Skeletal muscle satellite cell (primary cell): ENCODE data around the gene TMEM86A.
A peak's percentile ranks its signal among the peaks of the same experiment; 100 is the strongest.

Source experiments
- H3K27me3 ChIP-seq: 2 replicates; pipeline ENCODE4 v1.7.0; 2013; ENCODE audit warnings: low read length; ENCODE audit not compliant: control insufficient read depth, insufficient read depth
- H3K36me3 ChIP-seq: 2 replicates; pipeline ENCODE4 v1.7.0; 2013; ENCODE audit warnings: mild to moderate bottlenecking, control low read depth, low read length; ENCODE audit not compliant: insufficient read depth
- H3K4me1 ChIP-seq: 2 replicates; pipeline ENCODE4 v1.7.0; 2013; ENCODE audit warnings: low read length; ENCODE audit not compliant: control insufficient read depth, insufficient read depth
- H3K4me2 ChIP-seq: 2 replicates; pipeline ENCODE4 v1.7.0; 2013; ENCODE audit warnings: mild to moderate bottlenecking, low read length
- H3K4me3 ChIP-seq: 2 replicates; pipeline ENCODE4 v1.7.0; 2013; ENCODE audit warnings: low read length
- H3K9ac ChIP-seq: 2 replicates; pipeline ENCODE4 v1.7.0; 2013; ENCODE audit warnings: mild to moderate bottlenecking, low read depth, low read length, moderate library complexity
- H3K9me3 ChIP-seq: replicated peaks from 2 replicates; pipeline ENCODE4 v1.7.0; 2013; ENCODE audit warnings: mild to moderate bottlenecking, control low read depth, low read length

TMEM86A gene

GRCh38 chr11:18700872-18701271 is 2.3 kb downstream of the TMEM86A start:
- Histone ChIP-seq H3K9me3 (no peaks in the 10 kb centered on the region), H3K27me3 (peaks cover 50% of the 10 kb centered on the region), H3K4me1 (peaks cover 13% of the 10 kb centered on the region), H3K36me3 (no peaks in the 10 kb centered on the region), H3K4me2 (no peak overlapping the region), H3K9ac (no peak overlapping the region), H3K4me3 (no peak overlapping the region)

DNA sequence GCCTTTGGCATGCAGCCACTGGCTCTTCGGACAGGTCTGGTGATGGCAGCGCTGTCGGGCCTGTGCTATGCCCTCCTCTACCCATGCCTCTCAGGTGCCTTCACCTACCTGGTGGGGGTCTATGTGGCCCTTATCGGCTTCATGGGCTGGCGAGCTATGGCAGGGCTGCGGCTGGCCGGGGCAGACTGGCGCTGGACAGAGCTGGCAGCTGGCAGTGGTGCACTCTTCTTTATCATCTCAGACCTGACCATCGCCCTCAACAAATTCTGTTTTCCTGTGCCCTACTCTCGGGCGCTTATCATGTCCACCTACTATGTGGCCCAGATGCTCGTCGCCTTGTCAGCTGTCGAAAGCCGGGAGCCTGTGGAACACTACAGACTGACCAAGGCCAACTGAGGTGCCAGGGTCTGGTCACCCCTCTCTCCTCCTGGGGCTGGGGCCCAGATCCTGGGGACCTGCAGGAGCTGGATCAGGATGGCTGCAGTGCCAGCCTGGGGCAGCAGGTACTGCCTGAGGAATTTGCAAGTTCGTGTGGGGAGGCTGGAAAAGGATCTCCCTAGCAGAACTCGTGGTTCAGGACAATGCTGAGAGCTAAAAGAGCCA is 3.1 kb downstream of the TMEM86A start:
- H3K9ac ChIP-seq, result no peak overlapping the region
- no peak overlapping the region for H3K4me2 ChIP-seq
- peaks cover 56% of the 10 kb centered on the region for H3K27me3 ChIP-seq
- no peaks in the 10 kb centered on the region for H3K36me3 ChIP-seq
- no peak overlapping the region for H3K4me3 ChIP-seq
- peaks cover 13% of the 10 kb centered on the region for H3K4me1 ChIP-seq
- no peaks in the 10 kb centered on the region for H3K9me3 ChIP-seq

- peaks cover 70% of the 10 kb centered on the region for H3K27me3 ChIP-seq
- no peak overlapping the region for H3K4me2 ChIP-seq
- H3K9ac ChIP-seq, result no peak overlapping the region
Measured at GRCh38 chr11:18703001-18703763, 4.6 kb downstream of the TMEM86A start.

DNA sequence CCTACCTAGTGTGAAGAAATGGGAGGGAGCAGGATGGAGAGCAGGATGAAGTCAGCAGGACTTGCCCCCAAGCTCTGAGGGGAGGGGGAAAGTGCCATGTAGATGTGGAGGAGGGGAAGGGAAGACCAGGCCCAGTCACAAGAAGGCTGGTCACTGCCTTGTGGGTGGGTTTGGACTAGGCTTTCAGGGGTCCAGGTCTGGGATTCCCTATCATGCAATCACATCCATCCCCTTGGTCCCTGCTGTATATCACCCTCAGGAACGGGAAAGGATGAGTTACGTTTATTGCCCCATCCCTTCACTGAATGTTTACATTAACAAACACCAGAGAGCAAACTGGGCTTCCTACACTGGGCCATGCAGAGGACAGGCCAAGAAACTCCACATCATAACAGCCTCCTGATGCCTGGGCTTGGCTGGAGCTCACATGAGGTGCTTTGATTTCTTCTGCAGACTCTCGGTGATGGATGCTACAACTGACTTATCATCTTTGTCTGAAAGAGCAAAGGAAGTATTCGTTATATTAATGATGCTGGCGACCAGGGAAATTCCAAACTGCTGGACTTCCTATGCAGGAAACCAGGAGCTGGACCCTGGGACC is 5.6 kb downstream of the TMEM86A start:
- H3K4me2 ChIP-seq, result no peak overlapping the region
- peaks cover 8% of the 10 kb centered on the region for H3K4me1 ChIP-seq
- H3K4me3 ChIP-seq, result no peak overlapping the region
- no peak overlapping the region for H3K9ac ChIP-seq
- H3K9me3 ChIP-seq, result no peaks in the 10 kb centered on the region
- H3K27me3 ChIP-seq, result peaks cover 79% of the 10 kb centered on the region
- no peaks in the 10 kb centered on the region for H3K36me3 ChIP-seq

More at GRCh38 chr11:18703001-18703763, 4.6 kb downstream of the TMEM86A start:
- H3K36me3 ChIP-seq, result no peaks in the 10 kb centered on the region
- H3K9me3 ChIP-seq, result no peaks in the 10 kb centered on the region
- H3K4me1 ChIP-seq, result peaks cover 12% of the 10 kb centered on the region
- H3K4me3 ChIP-seq, result no peak overlapping the region

- Histone ChIP-seq H3K9ac (no peak overlapping the region), H3K9me3 (no peaks in the 10 kb centered on the region)
Measured at GRCh38 chr11:18704698-18705097, 6.1 kb downstream of the TMEM86A start.

GRCh38 chr11:18705651-18706281 is 7.2 kb downstream of the TMEM86A start:
- no peak overlapping the region for H3K9ac ChIP-seq
- H3K4me3 ChIP-seq, result no peak overlapping the region
- peak overlapping the region; percentile 29 for H3K4me2 ChIP-seq
- H3K9me3 ChIP-seq, result no peaks in the 10 kb centered on the region
- peaks cover 82% of the 10 kb centered on the region for H3K27me3 ChIP-seq
- H3K36me3 ChIP-seq, result no peaks in the 10 kb centered on the region
- peaks cover 3% of the 10 kb centered on the region for H3K4me1 ChIP-seq

More at GRCh38 chr11:18704698-18705097, 6.1 kb downstream of the TMEM86A start:
- Histone ChIP-seq H3K4me3 (no peak overlapping the region), H3K4me1 (peaks cover 3% of the 10 kb centered on the region), H3K27me3 (peaks cover 79% of the 10 kb centered on the region), H3K4me2 (no peak overlapping the region), H3K36me3 (no peaks in the 10 kb centered on the region)

GRCh38 chr11:18706330-18707243 is 8.0 kb downstream of the TMEM86A start:
- H3K27me3 ChIP-seq, result peaks cover 83% of the 10 kb centered on the region
- H3K36me3 ChIP-seq, result no peaks in the 10 kb centered on the region
- H3K4me2 ChIP-seq, result no peak overlapping the region
- no peak overlapping the region for H3K4me3 ChIP-seq
- H3K9me3 ChIP-seq, result no peaks in the 10 kb centered on the region
- H3K9ac ChIP-seq, result no peak overlapping the region
- peaks cover 3% of the 10 kb centered on the region for H3K4me1 ChIP-seq

DNA sequence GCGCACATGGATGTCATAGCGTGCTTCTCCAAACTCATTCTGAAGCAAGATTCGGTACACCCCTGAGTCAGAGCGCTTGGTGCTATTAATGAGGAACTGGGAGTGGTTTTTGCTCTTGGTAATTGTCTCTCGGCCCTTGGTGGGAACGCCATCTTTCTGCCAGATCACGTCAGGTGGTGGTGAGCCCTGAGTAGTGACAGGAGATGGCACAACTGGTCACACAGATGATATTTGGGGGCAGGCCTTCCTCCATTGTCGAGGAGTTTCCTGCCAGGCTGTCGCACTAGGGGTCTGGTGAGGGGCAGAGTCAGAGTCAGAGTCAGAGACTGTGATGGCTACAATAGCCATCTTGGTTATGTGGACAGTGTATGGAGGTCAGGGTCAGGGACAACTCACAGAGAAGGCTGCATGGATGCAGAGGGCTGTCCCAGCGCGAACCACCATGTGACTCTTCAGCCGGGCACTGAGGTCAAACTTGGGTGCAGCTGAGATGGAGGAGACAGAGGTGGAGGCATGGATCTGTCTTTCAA is 9.3 kb downstream of the TMEM86A start:
- Histone ChIP-seq H3K36me3 (no peaks in the 10 kb centered on the region), H3K4me3 (no peak overlapping the region), H3K9me3 (no peaks in the 10 kb centered on the region), H3K4me2 (no peak overlapping the region), H3K4me1 (peaks cover 3% of the 10 kb centered on the region), H3K9ac (no peak overlapping the region), H3K27me3 (peaks cover 89% of the 10 kb centered on the region)

DNA sequence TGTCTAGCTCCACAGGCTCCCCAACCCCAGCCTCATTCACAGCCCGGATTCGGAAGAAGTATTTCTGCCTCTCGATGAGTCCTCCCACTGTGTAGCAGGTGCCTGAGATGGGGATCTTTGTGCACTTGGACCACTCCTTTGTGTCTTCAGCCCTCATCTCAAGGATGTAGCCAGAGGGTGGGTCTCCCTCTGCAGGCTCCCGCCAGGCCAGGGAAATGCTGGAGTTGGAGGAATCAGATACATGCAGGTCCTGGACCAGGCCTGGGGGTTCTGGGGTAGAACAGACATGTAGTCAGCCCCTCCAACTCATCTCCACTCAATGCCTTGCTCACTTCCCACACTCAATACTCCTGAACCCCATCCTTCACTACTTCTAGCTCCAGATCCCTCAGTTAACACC is 10.8 kb downstream of the TMEM86A start:
- no peaks in the 10 kb centered on the region for H3K9me3 ChIP-seq

DNA sequence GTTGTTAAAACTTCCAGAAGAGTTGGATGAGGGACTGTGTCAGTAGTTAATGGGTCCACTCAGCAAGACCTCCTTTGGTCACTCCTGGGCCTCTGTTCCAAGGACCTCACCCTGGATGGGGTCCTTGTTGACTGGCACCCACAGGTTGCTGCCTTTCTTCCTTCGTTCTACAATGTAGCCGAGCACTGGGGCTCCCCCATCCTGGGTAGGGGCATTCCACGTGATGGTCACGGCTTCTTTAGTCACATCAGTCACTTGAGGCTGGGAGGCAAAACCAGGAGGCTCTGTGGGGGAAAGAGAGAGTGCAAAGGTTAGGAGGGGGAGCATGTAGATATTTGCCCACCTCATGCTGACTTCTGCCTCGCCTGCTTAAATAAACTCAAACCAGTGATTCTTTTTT is 12.0 kb downstream of the TMEM86A start:
- H3K4me1 ChIP-seq, result peaks cover 3% of the 10 kb centered on the region
- no peaks in the 10 kb centered on the region for H3K36me3 ChIP-seq
- H3K9me3 ChIP-seq, result no peaks in the 10 kb centered on the region
- H3K9ac ChIP-seq, result no peak overlapping the region
- no peak overlapping the region for H3K4me3 ChIP-seq
- no peak overlapping the region for H3K4me2 ChIP-seq
- H3K27me3 ChIP-seq, result peaks cover 80% of the 10 kb centered on the region

More for the DNA sequence above, 10.8 kb downstream of the TMEM86A start:
- Histone ChIP-seq H3K27me3 (peaks cover 84% of the 10 kb centered on the region), H3K4me3 (no peak overlapping the region), H3K4me2 (no peak overlapping the region), H3K9ac (no peak overlapping the region), H3K36me3 (no peaks in the 10 kb centered on the region), H3K4me1 (peaks cover 3% of the 10 kb centered on the region)
